K562 (cell line): ENCODE data around the gene MYCBP. TPM values are rescaled to one million over a fixed set of nuclear protein-coding genes. Genes with fewer than 3 reads are reported as not detected.

ENCODE experiments used
- ATAC-seq: fragments of 200-7000 bp; cut with Tn5 transposase; 3 replicates; pipeline ENCODE4 v1.9.1; 2020; ENCODE audit warnings: moderate library complexity
- BruUV-seq: library from RNA; stranded (reverse); fragments of 400-500 nt; replicated peaks from 2 replicates; lab custom pipeline; 2021; lab: Mats Ljungman, UMichigan
- CTCF ChIA-PET: fragments of 300-600 bp; formaldehyde crosslinking; extraction: SDS; loops from one replicate; lab custom pipeline; 2021; ENCODE audit warnings: low intra/inter-chr PET ratio; lab: Yijun Ruan, JAX
- POLR2A ChIA-PET: fragments of 300-600, 350-650 bp; sonication (Branson Sonifier 250); formaldehyde crosslinking; extraction: SDS; loops from one replicate; lab custom pipeline; 2021; ENCODE audit warnings: antibody characterized with exemption, inconsistent platforms; lab: Yijun Ruan, JAX
- DNase-seq, 4 experiments: peaks; one replicate each; pipeline versions ENCODE4 v3.0.0 to v3.0.0-alpha.2; 2011 to 2018; ENCODE audit warnings: low spot score in 3 of 4, mixed read lengths in 3 of 4; ENCODE audit errors: extremely low read depth in 1 of 4
- FAIRE-seq: peaks from 2 replicates; lab custom pipeline; 2011; peaks lifted over from hg19 to GRCh38; lab: Jason Lieb, UNC
- H2AFZ ChIP-seq: 2 replicates; pipeline ENCODE4 v1.6.0; 2011; ENCODE audit warnings: low read depth, low read length, control low read depth, inconsistent platforms
- H3K27ac ChIP-seq: fragments of 200-600 bp; 3 replicates; pipeline ENCODE4 v1.8.0; 2011; ENCODE audit warnings: low read depth, mild to moderate bottlenecking, control low read depth, inconsistent platforms, low read length, moderate library complexity, mixed read lengths; ENCODE audit errors: extremely low read depth
- H3K27me3 ChIP-seq, 2 experiments: fragments of 300-600 bp in 1 of 2; 2 replicates in 1 of 2; 3 replicates in 1 of 2; pipeline versions ENCODE4 v1.6.0 to v1.8.0; 2011; ENCODE audit warnings: inconsistent platforms in 2 of 2, low read length in 2 of 2, mild to moderate bottlenecking in 1 of 2, mixed read lengths in 1 of 2, moderate library complexity in 1 of 2; ENCODE audit not compliant: control insufficient read depth in 2 of 2, insufficient read depth in 2 of 2
- H3K36me3 ChIP-seq: fragments of 300-600 bp; 3 replicates; pipeline ENCODE4 v1.8.0; 2011; ENCODE audit warnings: mild to moderate bottlenecking, low read length, inconsistent platforms; ENCODE audit not compliant: control insufficient read depth, insufficient read depth
- H3K4me1 ChIP-seq, 2 experiments: fragments of 200-600 bp in 1 of 2; replicated peaks in 1 of 2; 2 replicates in 1 of 2; 3 replicates in 1 of 2; pipeline versions ENCODE4 v1.5.1 to v1.8.0; 2011; ENCODE audit warnings: inconsistent platforms in 2 of 2, low read length in 2 of 2, mild to moderate bottlenecking in 1 of 2, mixed read lengths in 1 of 2, moderate library complexity in 1 of 2; ENCODE audit not compliant: control insufficient read depth in 2 of 2, insufficient read depth in 2 of 2
- H3K4me2 ChIP-seq: 2 replicates; pipeline ENCODE4 v1.6.1; 2011; ENCODE audit warnings: low read length, control low read depth, inconsistent platforms, mixed read lengths; ENCODE audit not compliant: insufficient read depth
- H3K4me3 ChIP-seq: fragments of 200-600 bp; sonication (generic), shearing (Covaris generic); 2 replicates; pipeline ENCODE4 v1.5.1; 2016; ENCODE audit warnings: control low read depth, inconsistent platforms
- H3K79me2 ChIP-seq: fragments of 200-600 bp; 3 replicates; pipeline ENCODE4 v1.8.0; 2011; ENCODE audit warnings: low read length, inconsistent platforms; ENCODE audit not compliant: control insufficient read depth, insufficient read depth
- H3K9ac ChIP-seq, 2 experiments: 2 replicates each; pipeline versions ENCODE4 v1.6.0 to v1.6.1; 2011; ENCODE audit warnings: low read depth in 2 of 2, low read length in 2 of 2, control low read depth in 1 of 2, inconsistent platforms in 1 of 2, mild to moderate bottlenecking in 1 of 2, mixed read lengths in 1 of 2; ENCODE audit not compliant: insufficient read depth in 1 of 2
- H3K9me1 ChIP-seq: one replicate; pipeline ENCODE4 v1.6.0; 2011; ENCODE audit warnings: inconsistent platforms, mild to moderate bottlenecking, low read length, moderate library complexity; ENCODE audit not compliant: control insufficient read depth, insufficient read depth
- H3K9me3 ChIP-seq: replicated peaks from 2 replicates; pipeline ENCODE4 v1.5.1; 2011; ENCODE audit warnings: low read depth, low read length, inconsistent platforms; ENCODE audit not compliant: control insufficient read depth, insufficient read depth
- H4K20me1 ChIP-seq: replicated peaks from 2 replicates; pipeline ENCODE4 v1.6.1; 2011; ENCODE audit warnings: low read length, inconsistent platforms, mixed read lengths; ENCODE audit not compliant: control insufficient read depth, insufficient read depth
- JUND ChIP-seq, 2 experiments: IDR thresholded peaks; 2 replicates in 1 of 2; 3 replicates in 1 of 2; pipeline ENCODE4 v1.6.1; 2011; ENCODE audit warnings: borderline replicate concordance in 2 of 2, low read depth in 2 of 2, low read length in 2 of 2, improper control_type of control experiment in 1 of 2, missing biosample characterization in 1 of 2, missing genetic modification characterization in 1 of 2, missing genetic modification reagents in 1 of 2
- TFE3 ChIP-seq: fragments of 450-650 bp; formaldehyde crosslinking; IDR thresholded peaks from 2 replicates; pipeline ENCODE4 v1.4.0; 2020; ENCODE audit warnings: mild to moderate bottlenecking, mixed read lengths
- WGBS: fragments of 100-300 bp; shearing (Covaris generic); methylation state at CpG from one replicate; pipeline ENCODE4 v1.1.6; 2016; ENCODE audit warnings: low coverage, mixed read lengths; ENCODE audit not compliant: insufficient coverage; ENCODE audit errors: missing lambda C conversion rate; 5-methylcytosine and 5-hydroxymethylcytosine counted together
- in situ Hi-C: fragments of 300-500 bp; cut with MboI; formaldehyde crosslinking; loops from 4 replicates; pipeline ENCODE4 v1.15.0; 2018; ENCODE audit warnings: inconsistent platforms, mixed read lengths
- intact Hi-C: fragments of 100-400 bp; cut with micrococcal nuclease; formaldehyde crosslinking; loops from 2 replicates; pipeline ENCODE4 v1.14.2; 2022
- polyA plus RNA-seq, 8 experiments: library from polyadenylated mRNA; depleted of rRNA in 4 of 8; stranded (reverse) in 5 of 8; unstranded in 3 of 8; fragments of >200 nt; fragmentation: Nextera tagmentation in 2 of 8; fragmentation: Illumina TruSeq in 1 of 8; extraction: Ambion mirVana in 2 of 8; extraction: Trizol in 1 of 8; gene quantifications; 2 replicates each; pipeline versions ENCODE4 v1.2.1 to v1.2.3, GENCODE V29; 2011 to 2014; ENCODE audit warnings: inconsistent platforms in 1 of 8, missing spikeins in 1 of 8
- total RNA-seq, 7 experiments: library from RNA; depleted of rRNA in 6 of 7; stranded (reverse); fragments of >200 nt in 6 of 7; fragmentation: Illumina TruSeq in 2 of 7; extraction: Trizol in 2 of 7; gene quantifications; 2 replicates each; pipeline versions ENCODE4 v1.2.1 to v1.2.3, GENCODE V29; 2011 to 2021; ENCODE audit warnings: low replicate concordance in 1 of 7

Gene MYCBP
- total and polyA plus RNA-seq, 9 of the 15 experiments (the other 6 are each of a cell fraction or from before 2014, with no cell fraction given) = 32.3 to 253 (median 72.9) TPM

GRCh38 chr1:38820860-38821259, 52.3 kb downstream of the MYCBP start:
- Histone ChIP-seq H3K36me3 (no peaks in the 10 kb centered on the region), H3K9me1 (no peaks in the 10 kb centered on the region), H3K27ac (no peak overlapping the region), H3K79me2 (no peaks in the 10 kb centered on the region), H3K4me2 (no peak overlapping the region), H4K20me1 (no peaks in the 10 kb centered on the region), H3K27me3 (peaks cover 3 to 5% of the 10 kb centered on the region in 2 experiments; a peak in 2 of 5 replicates), H3K9ac (no peak overlapping the region), H3K4me3 (no peak overlapping the region), H2AFZ (no peak overlapping the region), H3K9me3 (peaks cover 11% of the 10 kb centered on the region; the same call in 1 of the 2 replicates), H3K4me1 (peaks cover 16 to 30% of the 10 kb centered on the region in 2 experiments)
- intact Hi-C loops = no loop called here
- in situ Hi-C loops = no loop called here
- TF ChIP-seq TFE3 (CRISPR knock-in tag) = peak; percentile 54
- TF ChIP-seq JUND (IDR thresholded peaks at IDR 0.05; ENCODE audit: borderline replicate concordance, low read depth, low read length) = no peak
- TF ChIP-seq JUND (tag; IDR thresholded peaks at IDR 0.05; ENCODE audit: borderline replicate concordance, low read depth, low read length) = no peak
- 13% methylated on average over 1 of the region's 1 CpG for WGBS
- DNase-seq (no peak), ATAC-seq (no peak), FAIRE-seq (no peak)
- ChIA-PET POLR2A (interaction anchor here (0.6 to 2.1 kb wide), 3 partner anchors 12 to 684 kb away, joined by 3 to 5 read pairs (median 3); no protein-coding TSS in a partner anchor), CTCF (no interaction called here)
- BruUV-seq = no TSS peak
